Neural cell (in vitro differentiated cells): Measurements from ENCODE around the gene KLHL2.

Experiments used
- CTCF ChIP-seq: fragments of 450-650 bp; IDR thresholded peaks from 2 replicates; pipeline ENCODE4 v1.5.1; 2014; ENCODE audit warnings: antibody characterized with exemption, mild to moderate bottlenecking, moderate library complexity; ENCODE audit not compliant: poor library complexity, severe bottlenecking
- EP300 ChIP-seq: fragments of 450-650 bp; conservative IDR thresholded peaks from 2 replicates; pipeline ENCODE4 v1.6.1; 2014; ENCODE audit warnings: antibody characterized with exemption, mild to moderate bottlenecking, moderate library complexity; ENCODE audit not compliant: poor library complexity, severe bottlenecking
- EZH2 ChIP-seq: fragments of 200-600, 300-800 bp; shearing (Covaris generic), sonication (generic); IDR thresholded peaks from 2 replicates; pipeline ENCODE4 v1.6.1; 2014; ENCODE audit warnings: antibody characterized with exemption, low read length, borderline replicate concordance, mild to moderate bottlenecking; ENCODE audit not compliant: insufficient read depth, poor library complexity, severe bottlenecking
- MXI1 ChIP-seq: fragments of 450-650 bp; conservative IDR thresholded peaks from 2 replicates; pipeline ENCODE4 v1.6.1; 2014; ENCODE audit warnings: antibody characterized with exemption, mild to moderate bottlenecking; ENCODE audit not compliant: poor library complexity, severe bottlenecking
- TAF1 ChIP-seq: IDR thresholded peaks from 2 replicates; pipeline ENCODE4 v1.6.1; 2012; ENCODE audit warnings: low read depth

GRCh38 chr4:165351359-165352130 is 144.2 kb downstream of the KLHL2 start:
- TF ChIP-seq CTCF (no peak), EP300 (no peak), EZH2 (no peak), TAF1 (no peak), MXI1 (no peak)
